ENCODE data around the gene MICU2.

MICU2 gene

DNA sequence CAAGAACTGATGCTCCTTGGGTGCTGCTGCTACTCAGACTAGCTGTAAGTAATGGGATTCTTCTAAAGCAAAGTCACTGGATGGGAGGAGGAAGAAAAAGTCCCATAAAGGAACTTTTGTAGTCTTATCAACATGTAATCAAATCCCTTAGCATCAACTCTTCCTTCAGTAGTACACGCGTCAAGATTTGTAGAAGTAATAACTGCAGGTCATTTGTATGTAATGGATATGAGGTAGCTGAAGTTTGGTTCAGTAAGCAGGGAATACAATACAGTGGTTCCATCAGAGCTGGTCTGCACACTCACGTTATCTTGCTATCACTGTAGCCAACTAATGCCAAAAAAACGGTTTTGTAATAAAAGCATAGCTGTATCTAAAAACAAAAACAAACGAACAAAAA, 72.5 kb downstream of the MICU2 start:
- H3K27me3 ChIP-seq (ENCODE audit: control insufficient read depth, insufficient read depth, low read length): no peaks in the 10 kb centered on the region
- no CpG with 5 or more reads among the region's 5 CpGs for WGBS (ENCODE audit: insufficient coverage, insufficient read length)

DNA sequence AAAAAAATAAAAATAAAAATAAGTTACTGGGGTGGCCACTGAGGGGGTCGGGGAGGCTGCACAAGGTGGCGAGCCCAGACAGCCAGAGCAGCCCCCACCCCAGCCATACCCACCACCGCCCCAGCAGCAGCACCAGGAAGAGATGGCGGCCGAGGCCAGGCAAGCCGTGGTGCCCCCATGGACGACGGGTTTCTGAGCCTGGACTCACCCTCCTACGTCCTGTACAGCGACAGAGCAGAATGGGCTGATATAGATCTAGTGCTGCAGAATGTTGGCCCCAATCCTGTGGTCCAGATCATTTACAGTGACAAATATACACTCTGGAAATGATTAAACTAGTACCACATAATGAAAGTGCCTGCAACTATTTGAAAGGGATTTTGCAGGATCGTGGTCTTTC, 73.3 kb downstream of the MICU2 start:
- Histone ChIP-seq H3K4me3 (ENCODE audit: low read length) (no peak overlapping the region), H3K27ac (ENCODE audit: low read length) (no peak overlapping the region), H3K36me3 (ENCODE audit: control insufficient read depth, insufficient read depth, low read length) (0 out of 2 replicates have a peak, but pooled peaks cover 2% of the 10 kb centered on the region), H3K4me1 (ENCODE audit: control insufficient read depth, insufficient read depth, low read length) (no peaks in the 10 kb centered on the region; the same call in 1 of the 2 replicates), H3K9me3 (ENCODE audit: control insufficient read depth, insufficient read depth, low read length) (no peaks in the 10 kb centered on the region), H3K27me3 (ENCODE audit: control insufficient read depth, insufficient read depth, low read length) (no peaks in the 10 kb centered on the region)
- WGBS (ENCODE audit: insufficient coverage, insufficient read length): no CpG with 5 or more reads among the region's 11 CpGs
- no peak for DNase-seq (ENCODE audit: low read depth, low spot score)

More for the DNA sequence above, 72.5 kb downstream of the MICU2 start:
- H3K4me3 ChIP-seq (ENCODE audit: low read length): no peak overlapping the region
- no peak overlapping the region for H3K27ac ChIP-seq (ENCODE audit: low read length)
- H3K36me3 ChIP-seq (ENCODE audit: control insufficient read depth, insufficient read depth, low read length): 0 out of 2 replicates have a peak, but pooled peaks cover 2% of the 10 kb centered on the region
- H3K4me1 ChIP-seq (ENCODE audit: control insufficient read depth, insufficient read depth, low read length): no peaks in the 10 kb centered on the region; the same call in 1 of the 2 replicates
- no peaks in the 10 kb centered on the region for H3K9me3 ChIP-seq (ENCODE audit: control insufficient read depth, insufficient read depth, low read length)
- no peak for DNase-seq (ENCODE audit: low read depth, low spot score)

DNA sequence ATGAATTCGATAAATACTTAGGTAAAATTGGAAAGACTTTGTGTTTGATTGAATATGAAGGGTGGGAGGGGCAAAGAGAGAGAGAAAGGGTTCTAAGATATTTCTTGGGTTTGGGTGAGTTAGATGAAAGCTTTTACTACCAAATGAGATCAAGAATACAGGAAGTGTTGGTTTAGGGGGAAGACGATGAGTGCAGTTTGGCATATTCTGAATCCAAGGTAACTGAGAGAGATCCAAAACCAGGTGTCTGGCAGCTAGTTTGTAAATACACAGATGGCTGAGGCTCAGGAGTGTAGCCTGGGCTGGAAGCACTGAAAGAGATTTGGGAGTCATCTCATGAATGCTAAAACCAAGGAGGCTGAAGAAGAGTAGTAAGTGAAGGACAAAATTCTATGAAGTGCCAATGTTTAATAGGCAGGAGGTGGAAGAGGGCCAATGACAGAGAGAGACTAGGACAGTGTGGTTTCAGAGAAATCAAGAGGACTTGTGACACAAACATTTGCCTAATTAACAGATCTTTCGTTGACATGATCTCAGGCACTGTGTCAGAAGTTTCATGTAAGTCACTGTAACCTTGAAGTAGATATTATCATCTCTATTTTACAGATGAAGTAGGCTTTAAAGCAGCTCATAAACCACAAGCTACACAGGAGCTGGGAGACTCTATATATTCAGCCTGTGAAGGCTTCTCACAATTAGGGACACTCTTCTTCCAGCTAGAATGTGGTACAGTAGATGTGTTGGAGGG, 74.7 kb downstream of the MICU2 start:
- no peaks in the 10 kb centered on the region; the same call in 1 of the 2 replicates for H3K4me1 ChIP-seq (ENCODE audit: control insufficient read depth, insufficient read depth, low read length)
- H3K27ac ChIP-seq (ENCODE audit: low read length): no peak overlapping the region
- DNase-seq (ENCODE audit: low read depth, low spot score): no peak
- WGBS (ENCODE audit: insufficient coverage, insufficient read length): 100% methylated on average over 1 of the region's 3 CpGs
- H3K27me3 ChIP-seq (ENCODE audit: control insufficient read depth, insufficient read depth, low read length): no peaks in the 10 kb centered on the region
- no peaks in the 10 kb centered on the region for H3K9me3 ChIP-seq (ENCODE audit: control insufficient read depth, insufficient read depth, low read length)
- H3K4me3 ChIP-seq (ENCODE audit: low read length): no peak overlapping the region
- H3K36me3 ChIP-seq (ENCODE audit: control insufficient read depth, insufficient read depth, low read length): 0 out of 2 replicates have a peak, but pooled peaks cover 2% of the 10 kb centered on the region

- WGBS (ENCODE audit: insufficient coverage, insufficient read length): no CpG with 5 or more reads among the region's 6 CpGs
- 0 out of 2 replicates have a peak, but pooled peaks cover 2% of the 10 kb centered on the region for H3K36me3 ChIP-seq (ENCODE audit: control insufficient read depth, insufficient read depth, low read length)
- no peak for DNase-seq (ENCODE audit: low read depth, low spot score)
- H3K4me1 ChIP-seq (ENCODE audit: control insufficient read depth, insufficient read depth, low read length): no peaks in the 10 kb centered on the region; the same call in 1 of the 2 replicates
- no peak overlapping the region for H3K27ac ChIP-seq (ENCODE audit: low read length)
- no peaks in the 10 kb centered on the region for H3K9me3 ChIP-seq (ENCODE audit: control insufficient read depth, insufficient read depth, low read length)
- no peaks in the 10 kb centered on the region for H3K27me3 ChIP-seq (ENCODE audit: control insufficient read depth, insufficient read depth, low read length)
- no peak overlapping the region for H3K4me3 ChIP-seq (ENCODE audit: low read length)
These were observed 75.4 kb downstream of the MICU2 start for GRCh38 chr13:21528616-21529015.

- no peak overlapping the region for H3K4me3 ChIP-seq (ENCODE audit: low read length)
- 0 out of 2 replicates have a peak, but pooled peaks cover 2% of the 10 kb centered on the region for H3K36me3 ChIP-seq (ENCODE audit: control insufficient read depth, insufficient read depth, low read length)
- H3K4me1 ChIP-seq (ENCODE audit: control insufficient read depth, insufficient read depth, low read length): no peaks in the 10 kb centered on the region; the same call in 1 of the 2 replicates
- H3K27me3 ChIP-seq (ENCODE audit: control insufficient read depth, insufficient read depth, low read length): no peaks in the 10 kb centered on the region
- H3K9me3 ChIP-seq (ENCODE audit: control insufficient read depth, insufficient read depth, low read length): no peaks in the 10 kb centered on the region
- H3K27ac ChIP-seq (ENCODE audit: low read length): no peak overlapping the region
- 100% methylated on average over 1 of the region's 6 CpGs for WGBS (ENCODE audit: insufficient coverage, insufficient read length)
- no peak for DNase-seq (ENCODE audit: low read depth, low spot score)
These were observed 77.0 kb downstream of the MICU2 start for GRCh38 chr13:21526707-21527540.

DNA sequence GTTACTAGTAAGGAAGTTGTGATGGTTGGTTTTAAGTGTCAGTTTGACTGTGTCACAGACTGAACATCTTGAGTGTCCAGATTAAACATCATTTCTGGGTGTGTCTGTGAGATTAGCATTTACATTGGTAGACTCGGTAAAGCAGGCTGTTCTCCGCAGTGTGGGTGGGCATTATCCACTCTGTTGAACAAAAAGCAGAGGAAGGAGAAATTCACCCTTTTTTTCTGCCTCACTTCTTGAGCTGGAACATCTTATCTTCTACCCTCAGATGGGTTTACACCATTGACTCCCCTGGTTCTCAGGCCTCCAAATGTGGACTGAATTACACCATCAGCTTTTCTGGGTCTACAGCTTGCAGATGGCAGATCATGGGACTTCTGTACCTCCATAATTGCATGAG, 81.1 kb downstream of the MICU2 start:
- WGBS (ENCODE audit: insufficient coverage, insufficient read length): no CpG with 5 or more reads among the region's 2 CpGs
- no peaks in the 10 kb centered on the region for H3K4me1 ChIP-seq (ENCODE audit: control insufficient read depth, insufficient read depth, low read length)
- H3K36me3 ChIP-seq (ENCODE audit: control insufficient read depth, insufficient read depth, low read length): no peaks in the 10 kb centered on the region
- no peak overlapping the region for H3K4me3 ChIP-seq (ENCODE audit: low read length)
- DNase-seq (ENCODE audit: low read depth, low spot score): no peak
- no peaks in the 10 kb centered on the region for H3K27me3 ChIP-seq (ENCODE audit: control insufficient read depth, insufficient read depth, low read length)
- no peaks in the 10 kb centered on the region for H3K9me3 ChIP-seq (ENCODE audit: control insufficient read depth, insufficient read depth, low read length)
- H3K27ac ChIP-seq (ENCODE audit: low read length): no peak overlapping the region

DNA sequence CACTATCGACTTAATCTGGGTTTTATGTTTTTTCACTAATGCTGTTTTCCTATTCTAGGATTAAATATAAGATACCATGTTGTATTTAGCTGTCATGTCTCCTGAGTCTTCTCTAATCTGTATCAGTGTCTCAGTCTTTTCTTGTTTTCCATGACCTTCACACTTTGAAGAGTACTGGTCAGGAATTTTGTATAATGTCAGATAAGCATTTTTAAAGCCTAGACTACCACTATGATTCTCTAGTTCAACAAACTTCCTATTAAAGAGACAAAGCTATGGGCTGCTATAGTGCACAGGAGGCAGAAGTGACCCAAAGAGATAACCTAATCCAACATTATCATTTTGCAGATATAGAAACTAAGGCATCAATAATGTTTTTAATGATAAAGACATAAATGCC, 81.8 kb downstream of the MICU2 start:
- no peaks in the 10 kb centered on the region for H3K36me3 ChIP-seq (ENCODE audit: control insufficient read depth, insufficient read depth, low read length)
- no peak overlapping the region for H3K27ac ChIP-seq (ENCODE audit: low read length)
- H3K9me3 ChIP-seq (ENCODE audit: control insufficient read depth, insufficient read depth, low read length): no peaks in the 10 kb centered on the region
- no CpG with 5 or more reads among the region's 1 CpG for WGBS (ENCODE audit: insufficient coverage, insufficient read length)
- H3K4me1 ChIP-seq (ENCODE audit: control insufficient read depth, insufficient read depth, low read length): no peaks in the 10 kb centered on the region
- no peak for DNase-seq (ENCODE audit: low read depth, low spot score)
- H3K4me3 ChIP-seq (ENCODE audit: low read length): no peak overlapping the region
- no peaks in the 10 kb centered on the region for H3K27me3 ChIP-seq (ENCODE audit: control insufficient read depth, insufficient read depth, low read length)

DNA sequence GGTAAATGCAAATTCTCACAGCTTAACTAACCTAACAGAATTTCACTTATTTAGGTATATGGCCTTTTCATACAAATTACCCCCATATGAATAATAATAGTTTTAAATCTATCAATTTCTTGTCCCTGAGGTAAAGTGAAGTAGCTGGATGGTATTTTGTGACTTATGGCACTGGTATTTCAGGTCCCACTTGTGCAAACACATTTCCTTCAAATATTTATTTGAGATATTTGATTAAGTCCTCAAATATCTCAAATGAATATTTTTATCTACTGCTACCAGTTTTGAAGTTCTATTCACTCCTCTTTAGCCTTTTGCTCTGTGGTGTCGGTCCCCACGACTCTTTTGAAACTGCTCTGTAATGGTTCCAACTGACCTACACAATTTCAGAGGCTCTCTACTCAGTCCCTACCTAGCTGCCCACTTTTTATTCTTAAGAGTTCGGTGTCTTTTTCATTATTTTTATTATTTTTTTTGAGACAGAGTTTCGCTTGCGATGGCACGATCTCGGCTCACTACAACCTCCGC, 85.3 kb downstream of the MICU2 start:
- Histone ChIP-seq H3K27me3 (ENCODE audit: control insufficient read depth, insufficient read depth, low read length) (no peaks in the 10 kb centered on the region), H3K9me3 (ENCODE audit: control insufficient read depth, insufficient read depth, low read length) (no peaks in the 10 kb centered on the region), H3K27ac (ENCODE audit: low read length) (no peak overlapping the region), H3K4me1 (ENCODE audit: control insufficient read depth, insufficient read depth, low read length) (no peaks in the 10 kb centered on the region), H3K36me3 (ENCODE audit: control insufficient read depth, insufficient read depth, low read length) (no peaks in the 10 kb centered on the region), H3K4me3 (ENCODE audit: low read length) (no peak overlapping the region)
- no peak for DNase-seq (ENCODE audit: low read depth, low spot score)
- no CpG with 5 or more reads among the region's 8 CpGs for WGBS (ENCODE audit: insufficient coverage, insufficient read length)

DNA sequence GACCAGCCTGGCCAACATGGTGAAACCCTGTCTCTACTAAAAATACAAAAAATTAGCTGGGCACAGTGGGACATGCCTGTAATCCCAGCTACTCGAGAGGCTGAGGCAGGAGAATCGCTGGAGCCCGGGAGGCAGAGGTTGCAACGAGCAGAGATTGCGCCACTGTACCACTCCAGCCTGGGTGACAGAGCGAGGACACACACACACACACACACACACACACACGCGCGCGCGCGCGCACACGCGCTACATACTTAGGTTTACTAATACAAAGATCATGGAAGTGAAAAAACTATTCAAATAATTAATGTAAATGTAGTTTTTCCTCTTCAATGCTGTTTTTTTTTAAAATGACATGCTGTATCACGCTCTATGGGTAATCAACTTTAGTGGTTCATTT, 86.4 kb downstream of the MICU2 start:
- no peaks in the 10 kb centered on the region for H3K9me3 ChIP-seq (ENCODE audit: control insufficient read depth, insufficient read depth, low read length)
- no CpG with 5 or more reads among the region's 16 CpGs for WGBS (ENCODE audit: insufficient coverage, insufficient read length)
- DNase-seq (ENCODE audit: low read depth, low spot score): no peak

GRCh38 chr13:21516805-21517204, 87.2 kb downstream of the MICU2 start:
- no peak overlapping the region for H3K4me3 ChIP-seq (ENCODE audit: low read length)
- H3K27ac ChIP-seq (ENCODE audit: low read length): no peak overlapping the region
- H3K27me3 ChIP-seq (ENCODE audit: control insufficient read depth, insufficient read depth, low read length): no peaks in the 10 kb centered on the region
- DNase-seq (ENCODE audit: low read depth, low spot score): no peak
- no peaks in the 10 kb centered on the region for H3K4me1 ChIP-seq (ENCODE audit: control insufficient read depth, insufficient read depth, low read length)
- WGBS (ENCODE audit: insufficient coverage, insufficient read length): no CpG with 5 or more reads among the region's 2 CpGs
- H3K36me3 ChIP-seq (ENCODE audit: control insufficient read depth, insufficient read depth, low read length): no peaks in the 10 kb centered on the region
- H3K9me3 ChIP-seq (ENCODE audit: control insufficient read depth, insufficient read depth, low read length): no peaks in the 10 kb centered on the region

More for the DNA sequence above, 86.4 kb downstream of the MICU2 start:
- H3K36me3 ChIP-seq (ENCODE audit: control insufficient read depth, insufficient read depth, low read length): no peaks in the 10 kb centered on the region
- no peaks in the 10 kb centered on the region for H3K4me1 ChIP-seq (ENCODE audit: control insufficient read depth, insufficient read depth, low read length)
- H3K4me3 ChIP-seq (ENCODE audit: low read length): no peak overlapping the region
- no peak overlapping the region for H3K27ac ChIP-seq (ENCODE audit: low read length)
- no peaks in the 10 kb centered on the region for H3K27me3 ChIP-seq (ENCODE audit: control insufficient read depth, insufficient read depth, low read length)

Data from iPS DF 6.9 (cell line).